NCI-H1105 (cell line): ENCODE measurements around the gene LMCD1.

ENCODE experiments used
- DNase-seq: peaks from one replicate; lab custom pipeline; 2025; lab: John Stamatoyannopoulos, UW

The LMCD1 gene

DNA sequence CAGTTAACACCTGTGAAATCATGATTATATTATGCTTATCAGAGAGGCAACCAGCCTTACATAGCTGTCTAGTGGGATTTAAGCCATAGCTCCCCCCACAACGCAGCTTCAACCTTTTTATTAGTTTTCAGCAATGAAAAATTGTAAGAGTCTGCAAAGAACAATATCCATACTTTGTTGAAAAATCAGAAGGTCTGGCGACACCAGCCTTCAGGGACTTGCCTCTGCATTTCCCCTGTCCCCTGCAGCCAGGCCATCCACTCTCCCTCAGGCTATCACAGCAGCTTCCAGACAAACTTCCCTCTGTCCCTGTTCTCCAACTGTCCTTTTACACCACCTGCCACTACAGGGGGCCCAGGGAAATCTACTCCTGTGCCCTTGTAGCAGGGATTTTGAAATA is 83.0 kb downstream of the LMCD1 start:
- no peak for DNase-seq

DNA sequence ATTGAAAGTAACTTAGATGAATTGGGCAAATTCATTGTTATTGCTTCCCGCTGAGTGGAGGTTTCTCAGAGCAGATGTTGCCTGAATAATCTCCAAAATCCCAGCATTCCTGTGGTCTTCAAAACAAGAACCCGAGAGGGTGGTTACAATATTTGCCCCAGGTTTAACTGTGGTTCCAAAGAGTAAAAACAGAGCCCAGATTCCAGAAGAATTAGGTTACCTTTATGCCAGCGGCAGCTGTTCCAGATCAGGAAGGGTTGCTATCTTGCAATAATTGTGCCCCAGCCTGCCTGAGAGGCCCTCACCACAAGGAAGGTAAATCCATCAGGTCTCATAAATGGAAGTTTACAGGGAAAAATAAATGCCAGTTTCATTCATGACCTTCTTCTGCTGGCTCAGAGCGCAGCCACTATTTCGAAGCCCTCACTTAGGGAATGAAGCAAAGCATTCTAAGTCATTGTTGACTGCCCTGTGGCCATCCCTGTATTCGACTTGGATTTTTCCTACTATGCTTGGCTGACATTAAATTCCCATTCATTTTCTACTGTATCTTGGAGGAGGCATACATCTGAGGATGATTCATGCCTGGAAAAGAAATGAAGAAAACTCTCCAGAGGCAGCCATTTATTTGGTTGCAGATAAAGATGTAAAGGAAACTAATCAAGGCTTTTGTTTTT is 88.4 kb downstream of the LMCD1 start:
- no peak for DNase-seq

DNA sequence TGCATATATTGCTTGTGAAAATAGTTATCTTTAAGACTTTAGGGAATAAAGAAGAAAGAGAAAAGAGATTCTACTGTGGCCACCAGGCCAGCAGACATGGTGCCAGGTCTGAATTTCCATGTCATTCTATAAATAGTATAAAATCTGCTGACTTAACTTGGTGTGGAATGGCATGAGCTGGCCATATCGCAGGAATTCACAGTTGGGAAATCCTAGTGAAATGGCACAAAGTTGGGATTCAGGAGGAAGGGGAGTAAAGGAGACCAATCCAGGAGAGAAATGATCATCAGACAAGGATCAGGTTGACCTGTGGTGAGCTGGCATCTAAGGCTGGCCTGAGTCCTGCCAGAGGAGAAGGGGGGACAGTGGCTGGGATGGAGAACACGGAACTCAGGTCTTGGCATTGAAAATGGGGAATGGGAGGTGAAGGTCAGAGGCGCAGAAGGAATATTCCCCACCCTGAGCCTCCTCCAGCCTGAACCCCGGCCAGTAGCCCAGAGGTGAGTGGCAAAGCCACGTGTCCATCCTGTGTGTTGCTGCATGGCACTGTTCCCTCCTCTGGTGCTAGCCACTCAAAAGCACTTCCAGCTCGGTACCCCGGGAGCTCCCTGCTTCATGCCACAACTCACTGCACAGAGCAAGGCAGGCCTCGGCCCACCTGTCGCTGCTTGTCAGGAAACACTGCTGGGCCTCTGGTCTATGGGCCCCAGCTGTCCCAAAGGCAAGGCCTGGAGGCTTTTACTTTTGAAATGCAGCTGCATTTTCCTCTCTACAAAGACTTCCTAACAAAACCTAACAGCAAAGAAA is 91.6 kb downstream of the LMCD1 start:
- no peak for DNase-seq

DNA sequence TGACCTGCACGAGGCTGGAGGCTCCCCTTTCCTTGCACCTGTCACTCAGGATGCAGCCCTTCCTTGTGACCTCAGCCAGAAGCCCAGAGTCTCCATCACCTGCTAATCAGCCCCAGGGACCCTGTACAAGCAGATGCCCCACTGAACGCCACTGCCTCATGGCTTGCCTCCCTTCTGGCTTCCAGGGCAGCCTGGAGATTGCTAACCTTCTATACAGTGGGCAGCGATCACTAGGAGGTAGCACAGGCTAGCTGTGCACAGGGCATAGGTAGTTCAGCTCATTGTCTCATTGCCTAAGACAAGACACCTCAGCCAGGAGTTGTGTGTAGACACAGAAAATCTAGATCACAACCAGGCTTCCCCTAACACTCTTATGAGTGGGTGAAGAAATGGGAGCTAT is 93.6 kb downstream of the LMCD1 start:
- no peak for DNase-seq

DNA sequence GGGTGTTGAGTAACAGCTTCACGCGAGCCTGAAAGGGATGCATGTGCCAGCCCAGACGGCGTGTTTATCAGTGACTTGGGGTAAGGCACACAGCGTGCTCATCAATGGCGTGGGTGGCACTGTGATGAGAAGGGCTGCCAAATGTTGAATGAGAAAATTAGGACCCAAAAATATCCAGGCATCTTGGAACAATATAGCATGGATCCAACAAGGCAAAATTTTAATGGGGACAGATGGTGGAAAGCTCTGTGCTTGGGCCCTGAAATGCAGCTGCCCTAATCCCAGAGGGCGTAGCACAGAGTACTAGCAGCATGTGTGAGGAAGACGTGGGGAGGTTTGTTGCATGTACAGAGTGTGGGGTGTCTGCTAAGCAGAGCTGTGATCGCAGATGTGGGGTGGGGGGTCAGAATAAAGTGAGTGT is 94.1 kb downstream of the LMCD1 start:
- DNase-seq, result no peak

DNA sequence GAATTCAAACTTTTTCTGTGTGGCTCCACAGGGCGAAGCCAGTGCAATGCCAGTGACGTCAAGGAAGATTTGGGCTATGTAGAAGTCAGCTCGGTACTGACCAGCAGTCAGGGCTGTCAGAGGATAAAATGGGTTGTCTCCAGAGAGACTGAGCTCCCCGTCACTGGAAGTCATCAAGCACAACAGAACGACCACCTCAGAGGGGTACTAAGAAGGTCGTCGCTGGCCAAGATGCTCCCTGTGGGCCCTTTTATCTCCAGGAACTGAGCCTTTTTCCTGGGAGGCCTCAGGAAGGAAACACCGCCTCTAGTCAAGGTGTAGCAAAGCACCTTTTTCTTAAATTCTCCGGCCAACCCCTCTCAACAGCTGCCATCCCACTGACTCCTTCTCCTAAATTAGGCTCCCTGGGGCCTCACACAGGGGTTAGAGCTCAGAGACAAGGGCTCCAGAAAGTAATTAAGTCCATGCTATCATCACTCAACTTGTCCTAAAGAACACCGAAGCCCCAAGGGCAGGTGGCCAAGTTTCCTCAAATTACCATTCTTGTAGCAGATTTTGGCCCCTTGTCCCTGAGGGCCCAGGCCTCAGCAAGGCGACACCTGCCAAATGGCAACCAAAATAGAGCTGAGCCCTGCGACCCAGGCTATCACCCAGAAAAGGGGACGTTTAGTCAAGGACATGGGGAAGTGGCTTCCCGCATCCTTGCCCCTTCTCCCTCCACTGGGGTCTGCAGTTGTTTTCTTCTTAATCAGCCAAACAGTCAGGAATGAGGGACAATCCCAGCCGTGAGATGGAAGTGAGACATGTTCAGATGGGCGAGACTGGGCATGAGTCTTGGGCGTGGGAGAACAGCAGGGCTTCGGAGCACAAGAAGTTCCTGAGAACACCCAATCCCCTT is 94.9 kb downstream of the LMCD1 start:
- no peak for DNase-seq

DNA sequence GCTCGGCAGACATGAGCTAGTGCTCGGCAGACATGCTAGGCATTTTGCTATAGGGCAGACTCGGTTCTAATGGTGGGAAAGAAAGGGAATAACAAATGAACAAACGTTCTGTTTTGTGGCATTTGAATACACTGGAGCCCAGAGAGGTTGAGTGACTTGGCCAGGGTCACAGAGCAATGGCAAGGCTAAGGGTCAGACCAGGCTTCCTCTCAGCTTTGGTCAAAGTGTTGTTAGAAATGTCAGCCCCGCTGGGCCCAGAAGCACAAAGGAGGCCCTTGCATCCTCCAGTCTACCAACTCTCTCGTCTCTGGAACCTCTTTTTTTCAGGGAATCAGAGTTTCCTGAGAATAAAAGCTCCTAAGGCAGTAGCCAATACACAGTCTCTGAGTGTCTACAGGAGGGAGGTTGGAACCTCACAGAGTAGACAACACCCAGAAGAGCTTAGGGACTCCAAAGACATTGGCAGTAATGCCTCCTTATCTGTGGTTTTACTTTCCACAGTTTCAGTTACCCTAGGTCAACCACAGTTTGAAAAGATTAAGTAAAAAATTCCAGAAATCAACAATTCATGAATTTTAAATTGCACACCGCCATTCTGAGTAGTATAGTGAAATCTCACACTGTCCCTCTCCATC is 95.7 kb downstream of the LMCD1 start:
- DNase-seq, result no peak

DNA sequence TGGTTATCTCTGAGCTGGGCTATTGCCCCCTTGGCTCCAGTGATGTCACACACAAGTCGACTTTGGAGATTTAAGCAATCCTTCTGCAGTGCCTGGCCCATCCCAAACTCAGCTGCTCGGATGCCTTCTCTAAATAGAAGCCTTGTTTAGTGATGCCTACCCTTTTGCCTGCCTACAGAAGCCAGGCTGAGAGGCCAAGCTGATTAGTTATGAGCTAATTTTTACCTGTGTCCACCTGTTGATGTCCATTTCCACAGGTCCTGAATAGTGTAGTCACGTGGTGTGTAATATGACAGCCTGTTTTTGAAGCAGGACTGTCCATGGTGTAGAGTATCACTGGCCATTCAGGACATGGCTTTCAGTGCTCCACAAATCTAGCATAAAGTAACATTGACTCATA is 97.5 kb downstream of the LMCD1 start:
- no peak for DNase-seq

DNA sequence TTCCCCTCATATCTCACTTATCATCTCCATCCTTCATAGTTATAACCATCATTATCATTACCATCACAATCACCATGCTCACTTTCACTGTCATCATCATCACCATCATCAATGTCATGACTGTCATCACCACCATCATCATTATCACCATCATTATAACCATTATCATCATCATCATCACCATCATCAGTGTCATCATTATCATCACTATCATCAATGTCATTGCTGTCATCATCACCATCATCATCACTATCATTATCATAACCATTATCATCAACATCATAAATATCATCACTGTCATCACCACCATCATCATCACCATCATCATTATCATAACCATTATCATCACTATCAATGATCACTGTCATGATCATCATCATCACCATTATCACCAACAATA is 98.8 kb downstream of the LMCD1 start:
- DNase-seq, result no peak

DNA sequence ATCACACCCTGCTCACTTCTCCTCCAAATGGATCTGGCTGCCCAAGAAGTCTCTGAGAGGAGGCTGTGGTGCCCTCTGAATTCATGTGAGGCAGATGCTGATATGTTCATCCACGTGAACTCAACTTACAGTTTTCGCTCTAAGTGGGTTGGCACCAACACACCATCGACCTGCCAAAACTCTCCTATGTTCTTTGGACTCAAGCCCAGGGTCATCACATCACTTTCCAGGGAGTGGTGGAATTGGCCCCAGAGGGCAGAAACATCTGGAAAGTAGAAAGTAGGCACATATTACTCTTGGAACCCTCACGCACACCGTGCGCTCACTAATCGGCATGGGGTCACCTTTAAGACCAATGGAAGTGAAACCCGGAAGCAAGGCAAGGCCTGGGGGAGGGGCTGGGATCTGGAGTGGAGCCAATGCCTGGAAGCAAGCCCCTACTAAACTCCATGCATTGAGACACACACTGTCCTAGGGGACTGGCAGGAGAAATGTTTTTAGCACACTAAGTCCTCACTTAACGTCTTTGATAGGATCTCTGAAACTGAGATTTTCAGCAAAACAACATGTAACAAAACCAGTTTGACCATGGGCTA is 101.6 kb downstream of the LMCD1 start:
- DNase-seq, result no peak

DNA sequence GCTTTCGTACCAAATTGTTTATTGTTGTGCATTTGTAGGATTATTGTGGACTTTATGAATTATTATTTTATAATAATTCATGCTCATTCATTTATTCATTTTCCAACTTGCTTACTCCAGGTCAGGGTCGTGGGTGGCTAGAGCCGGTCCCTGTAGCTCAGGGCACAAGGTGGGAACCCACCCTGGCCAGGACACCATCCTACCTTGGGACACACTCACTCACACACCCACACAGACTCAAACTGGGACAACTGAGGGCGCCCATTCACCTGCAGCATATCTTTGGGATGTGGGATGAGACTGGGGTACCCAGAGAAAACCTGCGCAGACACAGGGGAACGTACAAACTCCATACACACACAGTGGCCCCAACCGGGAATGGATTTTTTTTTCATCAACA is 102.4 kb downstream of the LMCD1 start:
- no peak for DNase-seq

DNA sequence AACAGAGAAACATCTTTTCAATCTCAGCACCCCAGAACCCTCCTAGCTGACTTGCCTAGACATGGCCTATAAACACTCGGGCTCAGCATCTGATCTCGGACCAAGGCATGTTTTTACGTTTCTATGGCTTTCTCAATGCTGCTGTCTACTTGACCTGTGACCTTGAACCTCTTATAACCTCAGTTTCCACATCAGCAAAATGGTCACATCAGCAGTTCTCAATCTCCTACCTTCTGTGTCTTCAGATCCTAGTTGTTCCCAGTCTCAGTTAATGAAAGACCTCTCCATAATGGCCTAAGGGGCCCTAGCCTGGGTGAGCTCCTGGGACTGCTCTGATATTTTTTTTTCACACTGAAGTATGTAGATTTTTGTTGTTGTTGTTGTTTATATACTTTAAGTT is 103.4 kb downstream of the LMCD1 start:
- no peak for DNase-seq

DNA sequence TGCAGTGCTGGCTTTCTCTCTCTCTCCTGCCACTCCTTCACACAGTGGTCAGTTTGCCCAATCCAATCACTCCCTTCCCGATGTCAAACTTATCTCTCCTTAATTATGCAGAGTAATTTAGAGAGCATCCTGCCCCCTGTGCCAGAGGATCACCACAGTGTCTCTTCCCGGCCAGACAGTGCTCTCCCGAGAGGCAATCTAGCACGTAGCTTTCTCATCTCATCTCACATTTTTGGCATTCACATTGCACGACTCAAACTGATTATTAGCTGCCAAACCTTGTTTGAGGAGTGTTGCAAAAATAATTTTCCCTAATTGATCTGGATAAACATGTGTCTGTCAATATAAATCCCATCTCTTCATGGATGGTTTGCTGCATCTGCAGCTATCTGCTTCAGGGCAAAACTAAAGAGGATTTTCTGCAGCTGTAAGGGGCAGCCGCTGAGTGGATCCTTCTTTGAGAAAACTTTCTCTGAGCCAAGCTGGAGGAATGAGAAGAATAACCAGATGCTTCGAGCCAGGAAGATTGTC is 105.1 kb downstream of the LMCD1 start:
- no peak for DNase-seq

DNA sequence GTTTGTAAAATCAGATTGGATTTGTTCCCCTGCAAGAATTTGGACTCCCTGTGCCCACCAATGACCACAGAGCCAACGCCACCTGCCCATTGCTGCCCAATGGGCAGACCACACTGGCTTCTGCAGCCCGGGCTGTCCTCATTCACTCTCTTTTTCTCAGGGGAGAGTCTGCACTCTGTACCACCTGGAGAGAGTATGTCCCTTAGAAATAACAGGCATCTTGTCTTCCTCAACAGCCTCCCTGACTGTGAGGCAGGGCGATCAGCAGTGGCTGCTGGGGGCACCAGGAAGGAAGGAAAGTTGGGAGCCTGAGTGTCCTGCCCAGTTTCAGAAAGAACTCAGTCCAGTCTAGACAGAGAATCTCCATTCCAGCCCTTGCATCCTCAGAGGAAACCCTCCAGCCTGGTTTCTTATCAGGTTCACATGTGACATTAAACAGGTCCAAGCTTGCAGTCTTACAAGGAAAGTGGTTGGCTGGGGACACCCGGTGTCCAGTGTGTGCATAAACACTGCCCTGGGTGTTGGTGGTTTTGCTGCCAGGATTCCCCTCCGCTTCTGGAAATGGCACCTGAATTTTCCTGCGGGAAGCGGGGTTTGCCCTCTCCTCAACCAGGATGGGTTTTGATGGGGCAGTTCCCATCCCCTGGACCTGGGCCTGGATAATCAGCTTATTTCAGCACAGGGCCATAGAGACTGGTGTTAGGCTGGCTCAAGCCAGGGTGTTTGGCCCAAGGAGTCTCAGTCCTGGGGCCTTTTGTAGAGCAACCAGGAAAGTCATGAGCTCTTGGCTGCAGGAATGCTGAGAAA is 105.8 kb downstream of the LMCD1 start:
- no peak for DNase-seq

DNA sequence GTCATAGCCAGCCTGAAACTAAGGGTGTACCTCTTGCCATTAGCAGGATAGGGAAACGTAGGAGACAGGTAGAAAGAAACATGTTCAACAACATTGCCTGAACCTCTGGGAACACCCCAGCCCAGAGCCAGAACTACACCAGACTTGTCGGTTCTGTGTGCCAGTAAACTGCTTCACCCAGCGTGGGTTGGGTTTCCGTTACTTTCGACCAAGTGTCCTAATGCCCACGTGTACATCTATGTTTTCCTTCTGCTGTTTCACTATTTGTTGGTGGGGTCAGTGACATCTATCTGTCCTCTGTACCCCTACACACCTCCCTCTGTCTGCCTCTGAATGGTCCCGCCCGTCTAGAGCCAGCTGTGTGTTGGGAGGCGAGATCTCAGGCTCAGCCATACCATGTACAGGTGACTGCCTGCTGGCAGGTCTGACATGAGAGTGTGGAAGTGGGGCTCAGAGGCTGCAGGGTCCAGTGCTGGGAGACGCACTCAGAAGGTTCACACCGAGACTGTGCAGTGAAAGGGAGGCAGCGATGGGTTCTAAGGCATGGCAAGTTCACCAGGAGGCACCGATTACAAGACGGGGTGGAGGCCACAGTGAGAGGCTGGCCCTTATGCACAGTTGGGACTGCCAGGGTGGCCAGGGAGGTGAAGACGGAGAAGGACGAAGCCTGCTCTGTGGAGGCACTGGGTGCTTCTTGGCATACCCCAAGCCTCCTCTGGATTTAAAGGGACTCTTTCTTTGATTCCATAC is 106.6 kb downstream of the LMCD1 start:
- DNase-seq, result no peak

DNA sequence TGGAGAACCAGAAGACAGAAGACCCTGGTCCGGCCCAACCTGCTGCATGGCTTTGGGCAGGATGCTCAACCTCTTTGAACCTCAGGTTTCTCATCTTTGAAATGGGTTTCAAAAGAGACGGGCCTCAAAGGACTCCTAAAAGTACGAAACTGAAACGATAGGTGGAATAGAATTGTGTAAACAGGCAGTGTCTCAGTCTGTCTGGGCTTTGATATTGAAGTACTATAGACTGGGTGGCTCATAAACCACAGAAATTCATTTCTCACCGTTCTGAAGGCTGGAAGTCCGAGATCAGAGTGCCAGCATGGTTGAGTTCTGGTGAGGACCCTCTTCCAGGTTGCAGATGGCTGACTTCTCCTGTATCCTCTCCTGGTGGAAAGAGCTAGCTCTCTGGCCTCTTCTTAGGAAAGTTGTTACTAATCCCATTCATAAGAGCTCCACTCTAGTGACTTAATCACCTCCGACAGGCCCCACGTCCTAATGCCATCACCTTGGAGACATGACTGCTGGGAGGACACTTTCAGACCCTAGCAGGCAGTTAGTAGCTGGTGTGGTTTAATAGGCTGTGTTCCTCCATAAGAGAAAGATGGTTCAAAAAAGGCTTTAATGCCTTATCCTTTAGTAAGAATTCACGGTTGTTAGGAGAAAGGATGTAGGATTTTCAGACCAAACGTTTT is 107.3 kb downstream of the LMCD1 start:
- no peak for DNase-seq

DNA sequence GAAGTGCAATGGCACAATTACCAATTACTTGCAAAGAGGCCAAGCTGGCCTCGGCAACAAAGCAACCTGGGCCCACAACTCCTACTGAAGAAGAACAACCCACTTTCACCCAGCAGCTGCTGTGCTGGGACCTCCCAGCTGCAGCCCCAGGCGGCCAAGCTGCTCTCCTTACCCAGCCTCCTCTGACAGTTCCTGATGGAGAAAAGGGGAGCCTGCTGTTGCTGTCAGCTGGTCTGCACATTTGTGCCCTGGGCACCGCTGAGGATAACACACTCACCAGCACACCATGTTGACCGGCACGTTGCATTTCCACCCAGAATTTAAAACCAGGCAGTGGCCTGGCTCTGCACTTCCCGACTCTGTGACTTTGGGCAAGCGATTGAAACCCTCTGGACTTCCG is 109.3 kb downstream of the LMCD1 start:
- DNase-seq, result no peak

DNA sequence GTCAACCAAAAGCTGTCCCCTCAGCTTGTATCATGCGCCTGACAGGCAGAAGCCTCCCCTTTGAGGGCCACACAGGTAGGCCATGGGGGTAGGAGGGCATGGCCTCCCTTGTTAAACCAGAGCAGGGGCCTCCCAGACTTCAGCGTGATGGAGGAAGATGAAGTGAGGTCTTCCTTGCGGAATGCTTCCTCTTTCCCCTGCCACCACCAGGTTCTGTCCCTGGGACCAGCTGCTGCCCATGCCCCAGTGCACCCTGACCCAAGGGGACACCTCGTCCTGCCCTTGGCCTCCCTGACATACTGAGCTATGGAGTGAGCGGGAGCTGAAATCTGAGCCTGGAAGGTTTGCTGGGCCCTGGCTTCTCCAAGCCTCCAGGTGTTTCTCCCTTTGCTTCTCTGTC is 116.3 kb downstream of the LMCD1 start:
- DNase-seq, result no peak

DNA sequence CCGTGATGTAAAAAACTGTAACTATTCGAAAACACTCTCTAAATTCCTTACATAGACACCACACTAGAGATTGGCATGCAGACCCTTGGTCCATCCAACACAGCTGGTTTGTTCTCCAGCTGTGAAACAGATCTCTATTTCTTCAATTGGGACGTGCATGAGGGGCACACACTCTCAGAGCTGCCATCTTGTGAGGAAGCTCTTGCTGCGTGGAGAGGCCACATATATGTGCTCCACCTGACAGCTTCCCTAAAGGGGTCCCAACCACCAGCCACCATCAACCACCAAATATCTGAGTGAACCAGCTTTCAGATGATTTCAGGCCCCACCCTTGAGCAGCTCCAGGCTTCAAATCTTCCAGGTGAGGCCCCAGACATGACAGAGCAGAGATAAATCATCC is 117.3 kb downstream of the LMCD1 start:
- DNase-seq, result no peak
